Measurements from ENCODE around the gene ASL.
"Not testable (repeated sequence)": the region's sequence is repeated elsewhere in the genome, so short reads cannot be mapped to it uniquely, and the experiment has no call there.

The ASL gene

DNA sequence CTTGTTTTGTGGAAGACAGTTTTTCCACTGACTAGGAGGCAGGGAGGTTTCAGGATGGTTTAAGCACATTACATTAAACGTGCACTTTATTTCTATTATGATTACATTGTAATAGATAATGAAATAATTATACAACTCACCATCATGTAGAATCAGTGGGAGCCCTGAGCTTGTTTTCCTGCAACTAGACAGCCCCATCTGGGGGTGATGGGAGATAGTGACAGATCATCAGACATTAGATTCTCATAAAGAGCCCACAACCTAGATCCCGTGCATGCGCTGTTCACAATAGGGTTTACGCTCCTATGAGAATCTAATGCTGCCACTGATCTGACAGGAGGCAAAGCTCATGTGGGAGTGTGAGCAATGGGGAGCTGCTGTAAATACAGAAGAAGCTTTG is 25.7 kb upstream of the ASL start:
- H3K27me3 ChIP-seq (replicated peaks; ENCODE audit: control insufficient read depth, insufficient read depth, low read length); DNase-seq (ENCODE audit: low read depth); H3K9me3 ChIP-seq (ENCODE audit: control insufficient read depth, low read length); H3K9ac ChIP-seq (ENCODE audit: low read length); H3K4me3 ChIP-seq (ENCODE audit: low read length); H3K36me3 ChIP-seq (ENCODE audit: control insufficient read depth, insufficient read depth, low read length, severe bottlenecking): not testable (repeated sequence)
- H3K4me1 ChIP-seq (ENCODE audit: control insufficient read depth, insufficient read depth, low read length) = peaks cover 29% of the 10 kb centered on the region

GRCh38 chr7:66050337-66050957 is 25.2 kb upstream of the ASL start:
- H3K9me3 ChIP-seq (ENCODE audit: control insufficient read depth, low read length) = no peaks in the 10 kb centered on the region
- H3K36me3 ChIP-seq (ENCODE audit: control insufficient read depth, insufficient read depth, low read length, severe bottlenecking) = no peaks in the 10 kb centered on the region
- H3K4me1 ChIP-seq (ENCODE audit: control insufficient read depth, insufficient read depth, low read length) = peaks cover 35% of the 10 kb centered on the region
- peak overlapping the region; percentile 76 for H3K9ac ChIP-seq (ENCODE audit: low read length)
- no peaks in the 10 kb centered on the region for H3K27me3 ChIP-seq (replicated peaks; ENCODE audit: control insufficient read depth, insufficient read depth, low read length)
- no peak for DNase-seq (ENCODE audit: low read depth)
- H3K4me3 ChIP-seq (ENCODE audit: low read length) = no peak overlapping the region

DNA sequence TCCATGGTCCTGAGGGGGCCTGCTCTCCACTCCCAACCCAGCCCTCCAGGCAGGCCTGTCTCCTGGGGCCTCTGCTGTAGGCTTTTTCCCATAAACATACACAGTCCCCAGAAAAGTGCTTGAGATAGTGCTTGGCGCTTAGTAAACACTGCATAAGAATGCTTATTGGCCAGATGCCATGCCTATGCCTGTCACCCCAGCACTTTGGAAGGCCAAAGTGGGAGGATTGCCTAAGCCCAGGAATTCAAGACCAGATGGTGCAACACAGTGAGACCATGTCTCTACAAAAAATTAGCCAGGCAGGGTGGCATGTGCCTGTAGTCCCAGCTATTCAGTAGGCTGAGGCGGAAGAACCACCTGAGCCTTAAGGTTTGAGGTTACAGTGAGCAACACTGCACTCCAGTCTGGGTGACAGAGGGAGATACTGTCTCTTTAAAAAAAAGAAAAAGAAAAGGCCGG is 24.6 kb upstream of the ASL start:
- Histone ChIP-seq H3K9me3 (ENCODE audit: control insufficient read depth, low read length) (no peaks in the 10 kb centered on the region), H3K27me3 (replicated peaks; ENCODE audit: control insufficient read depth, insufficient read depth, low read length) (no peaks in the 10 kb centered on the region), H3K9ac (ENCODE audit: low read length) (peak overlapping the region; percentile 76), H3K4me3 (ENCODE audit: low read length) (no peak overlapping the region), H3K4me1 (ENCODE audit: control insufficient read depth, insufficient read depth, low read length) (peaks cover 37% of the 10 kb centered on the region), H3K36me3 (ENCODE audit: control insufficient read depth, insufficient read depth, low read length, severe bottlenecking) (no peaks in the 10 kb centered on the region)
- DNase-seq (ENCODE audit: low read depth) = peak; percentile 95

GRCh38 chr7:66052447-66052846 is 23.2 kb upstream of the ASL start:
- DNase-seq (ENCODE audit: low read depth) = no peak
- Histone ChIP-seq H3K27me3 (replicated peaks; ENCODE audit: control insufficient read depth, insufficient read depth, low read length) (no peaks in the 10 kb centered on the region), H3K4me3 (ENCODE audit: low read length) (no peak overlapping the region), H3K9ac (ENCODE audit: low read length) (no peak overlapping the region), H3K4me1 (ENCODE audit: control insufficient read depth, insufficient read depth, low read length) (peaks cover 31% of the 10 kb centered on the region), H3K36me3 (ENCODE audit: control insufficient read depth, insufficient read depth, low read length, severe bottlenecking) (no peaks in the 10 kb centered on the region), H3K9me3 (ENCODE audit: control insufficient read depth, low read length) (no peaks in the 10 kb centered on the region)

GRCh38 chr7:66054063-66054462 is 21.6 kb upstream of the ASL start:
- H3K4me3 ChIP-seq (ENCODE audit: low read length) = no peak overlapping the region
- no peaks in the 10 kb centered on the region for H3K27me3 ChIP-seq (replicated peaks; ENCODE audit: control insufficient read depth, insufficient read depth, low read length)
- H3K9ac ChIP-seq (ENCODE audit: low read length) = no peak overlapping the region
- no peaks in the 10 kb centered on the region for H3K36me3 ChIP-seq (ENCODE audit: control insufficient read depth, insufficient read depth, low read length, severe bottlenecking)
- no peaks in the 10 kb centered on the region for H3K9me3 ChIP-seq (ENCODE audit: control insufficient read depth, low read length)
- H3K4me1 ChIP-seq (ENCODE audit: control insufficient read depth, insufficient read depth, low read length) = peaks cover 23% of the 10 kb centered on the region
- DNase-seq (ENCODE audit: low read depth) = no peak

DNA sequence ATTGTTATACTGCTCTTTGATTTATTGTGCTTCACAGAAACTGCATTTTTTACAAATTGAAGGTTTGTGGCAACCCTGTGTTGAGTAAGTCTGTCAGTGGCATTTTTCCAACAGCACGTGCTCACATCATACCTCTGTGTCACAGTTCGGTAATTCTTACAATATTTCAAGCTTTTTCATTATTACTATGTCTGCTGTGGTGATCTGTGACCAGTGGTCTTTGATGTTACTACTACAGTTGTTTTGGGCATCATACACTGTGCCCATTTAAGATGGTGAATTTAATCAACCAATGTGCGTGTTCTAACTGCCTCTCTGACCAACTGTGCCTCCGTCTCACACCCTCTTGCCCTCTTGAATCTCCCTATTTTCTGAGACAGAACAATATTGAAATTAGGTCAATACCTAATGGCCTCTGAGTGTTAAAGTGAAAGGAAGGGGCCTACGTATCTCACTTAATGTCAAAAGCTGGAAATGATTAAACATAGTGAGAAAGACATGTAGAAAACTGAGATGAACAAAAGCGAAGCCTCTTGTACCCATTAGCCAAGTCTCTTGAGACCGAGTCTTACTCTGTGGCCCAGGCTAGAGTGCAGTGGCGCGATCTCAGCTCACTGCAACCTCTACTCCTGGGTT is 20.2 kb upstream of the ASL start:
- Histone ChIP-seq H3K4me3 (ENCODE audit: low read length) (no peak overlapping the region), H3K9ac (ENCODE audit: low read length) (no peak overlapping the region), H3K27me3 (replicated peaks; ENCODE audit: control insufficient read depth, insufficient read depth, low read length) (no peaks in the 10 kb centered on the region), H3K36me3 (ENCODE audit: control insufficient read depth, insufficient read depth, low read length, severe bottlenecking) (no peaks in the 10 kb centered on the region), H3K9me3 (ENCODE audit: control insufficient read depth, low read length) (no peaks in the 10 kb centered on the region), H3K4me1 (ENCODE audit: control insufficient read depth, insufficient read depth, low read length) (peaks cover 18% of the 10 kb centered on the region)
- peak; percentile 61 for DNase-seq (ENCODE audit: low read depth)

GRCh38 chr7:66060796-66061195 is 14.8 kb upstream of the ASL start:
- H3K36me3 ChIP-seq (ENCODE audit: control insufficient read depth, insufficient read depth, low read length, severe bottlenecking) = no peaks in the 10 kb centered on the region
- no peaks in the 10 kb centered on the region for H3K27me3 ChIP-seq (replicated peaks; ENCODE audit: control insufficient read depth, insufficient read depth, low read length)
- H3K9ac ChIP-seq (ENCODE audit: low read length) = no peak overlapping the region
- DNase-seq (ENCODE audit: low read depth) = no peak
- no peaks in the 10 kb centered on the region for H3K9me3 ChIP-seq (ENCODE audit: control insufficient read depth, low read length)
- H3K4me1 ChIP-seq (ENCODE audit: control insufficient read depth, insufficient read depth, low read length) = no peaks in the 10 kb centered on the region
- H3K4me3 ChIP-seq (ENCODE audit: low read length) = no peak overlapping the region

- no peak for DNase-seq (ENCODE audit: low read depth)
- Histone ChIP-seq H3K27me3 (replicated peaks; ENCODE audit: control insufficient read depth, insufficient read depth, low read length) (no peaks in the 10 kb centered on the region), H3K4me1 (ENCODE audit: control insufficient read depth, insufficient read depth, low read length) (no peaks in the 10 kb centered on the region), H3K9ac (ENCODE audit: low read length) (no peak overlapping the region), H3K36me3 (ENCODE audit: control insufficient read depth, insufficient read depth, low read length, severe bottlenecking) (no peaks in the 10 kb centered on the region), H3K4me3 (ENCODE audit: low read length) (no peak overlapping the region), H3K9me3 (ENCODE audit: control insufficient read depth, low read length) (no peaks in the 10 kb centered on the region)
Observed at GRCh38 chr7:66069732-66070131, 5.9 kb upstream of the ASL start.

DNA sequence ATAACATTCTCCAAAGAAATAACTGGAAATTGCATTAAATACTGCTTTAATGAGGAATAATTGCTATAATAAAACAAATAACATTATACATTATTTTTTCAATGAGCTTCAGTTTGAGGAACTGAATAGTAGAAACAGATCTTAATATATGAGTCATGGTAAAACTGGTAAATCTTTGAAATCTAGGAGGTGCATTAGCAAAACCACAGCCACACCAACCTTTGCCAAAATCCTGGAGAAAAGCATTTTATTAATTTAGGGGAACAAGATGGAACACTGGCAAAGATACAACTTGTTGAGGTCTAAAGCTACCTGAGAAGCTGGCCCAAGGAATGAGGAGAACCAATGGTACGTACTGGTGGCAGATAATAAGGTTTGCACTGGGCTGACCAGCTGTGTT is 5.4 kb upstream of the ASL start:
- no peaks in the 10 kb centered on the region for H3K27me3 ChIP-seq (replicated peaks; ENCODE audit: control insufficient read depth, insufficient read depth, low read length)
- H3K9ac ChIP-seq (ENCODE audit: low read length) = no peak overlapping the region
- no peaks in the 10 kb centered on the region for H3K4me1 ChIP-seq (ENCODE audit: control insufficient read depth, insufficient read depth, low read length)
- H3K4me3 ChIP-seq (ENCODE audit: low read length) = no peak overlapping the region
- no peaks in the 10 kb centered on the region for H3K36me3 ChIP-seq (ENCODE audit: control insufficient read depth, insufficient read depth, low read length, severe bottlenecking)
- no peak for DNase-seq (ENCODE audit: low read depth)
- H3K9me3 ChIP-seq (ENCODE audit: control insufficient read depth, low read length) = no peaks in the 10 kb centered on the region

DNA sequence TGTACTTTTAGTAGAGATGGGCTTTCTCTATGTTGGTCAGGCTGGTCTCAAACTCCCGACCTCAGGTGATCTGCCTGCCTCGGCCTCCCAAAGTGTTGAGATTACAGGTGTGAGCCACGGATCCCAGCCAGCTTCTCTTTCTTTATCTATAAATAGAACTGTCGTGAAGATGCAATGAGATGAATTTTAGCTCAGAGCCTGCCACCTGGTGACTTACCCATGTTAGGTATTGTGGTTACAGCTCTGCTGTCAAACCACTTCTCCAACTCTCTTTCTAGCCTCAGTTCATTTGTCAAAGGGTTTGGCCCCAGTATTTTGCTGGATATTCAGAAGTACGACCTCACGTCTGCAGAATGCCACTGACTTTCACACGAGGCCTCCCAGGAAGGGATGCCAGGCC is 3.4 kb upstream of the ASL start:
- H3K4me3 ChIP-seq (ENCODE audit: low read length); DNase-seq (ENCODE audit: low read depth); H3K9me3 ChIP-seq (ENCODE audit: control insufficient read depth, low read length): not testable (repeated sequence)

DNA sequence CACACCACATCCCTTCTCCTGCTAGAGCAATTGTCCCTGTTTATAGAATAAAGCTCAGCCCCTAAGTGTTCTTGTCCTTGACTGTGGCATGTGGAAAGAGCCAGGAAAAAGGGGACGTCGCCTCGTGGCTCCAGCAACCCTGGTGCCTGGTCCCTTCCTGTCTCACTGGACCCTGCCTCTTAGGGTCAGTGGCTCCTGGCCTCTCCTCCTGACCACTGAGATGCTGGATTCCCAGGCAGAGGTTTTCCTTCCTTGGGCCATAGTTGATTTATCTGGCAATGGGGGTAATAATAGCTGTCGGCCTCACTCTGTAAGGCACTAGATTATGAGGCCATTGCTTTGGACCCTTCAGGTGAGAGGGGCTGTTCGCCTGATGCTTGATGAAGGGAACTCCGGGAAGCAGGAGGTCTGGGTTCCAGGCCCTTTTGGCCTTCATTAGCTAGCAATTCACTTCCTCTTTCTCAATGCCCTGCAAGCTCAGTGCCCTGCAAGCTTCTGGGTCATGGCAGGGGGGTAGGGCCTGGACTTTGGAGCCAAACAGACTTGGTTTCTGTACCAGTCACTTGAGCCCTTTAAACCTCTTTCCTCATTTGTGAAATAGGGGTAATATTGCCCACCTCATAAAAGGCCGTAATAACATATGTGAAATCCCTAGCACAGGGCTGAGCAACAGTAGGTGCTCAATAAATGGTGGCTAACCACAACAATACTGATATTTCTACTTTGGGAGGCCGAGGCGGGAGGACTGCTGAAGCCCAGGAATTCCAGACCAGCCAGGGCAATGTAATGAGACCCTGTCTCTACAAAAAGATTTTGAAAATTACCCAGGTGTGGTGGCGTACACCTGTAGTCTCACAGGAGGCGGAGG is 1.1 kb downstream of the ASL start:
- no peak for DNase-seq (ENCODE audit: low read depth)
- Histone ChIP-seq H3K4me3 (ENCODE audit: low read length) (peak overlapping the region; percentile 94), H3K36me3 (ENCODE audit: control insufficient read depth, insufficient read depth, low read length, severe bottlenecking) (no peaks in the 10 kb centered on the region), H3K27me3 (replicated peaks; ENCODE audit: control insufficient read depth, insufficient read depth, low read length) (no peaks in the 10 kb centered on the region), H3K4me1 (ENCODE audit: control insufficient read depth, insufficient read depth, low read length) (peaks cover 12% of the 10 kb centered on the region), H3K9me3 (ENCODE audit: control insufficient read depth, low read length) (no peaks in the 10 kb centered on the region), H3K9ac (ENCODE audit: low read length) (peak overlapping the region; percentile 93)

More for the DNA sequence above, 3.4 kb upstream of the ASL start:
- not testable (repeated sequence) for H3K36me3 ChIP-seq (ENCODE audit: control insufficient read depth, insufficient read depth, low read length, severe bottlenecking); H3K27me3 ChIP-seq (replicated peaks; ENCODE audit: control insufficient read depth, insufficient read depth, low read length); H3K9ac ChIP-seq (ENCODE audit: low read length)
- H3K4me1 ChIP-seq (ENCODE audit: control insufficient read depth, insufficient read depth, low read length) = peaks cover 11% of the 10 kb centered on the region
